Stimulated activated effector memory CD8-positive, alpha-beta T cell treated with anti-CD3 and anti-CD28 coated beads, Interleukin-12 subunit alpha, Interleukin-12 subunit beta, amount 100 ng/mL, for 72 hours (primary cell): ENCODE results near the gene BMERB1.
A peak's percentile ranks its signal among the peaks of the same experiment; 100 is the strongest.

Source experiments
- ATAC-seq: fragments of 150-1000 bp; cut with Tn5 transposase; 2 replicates; pipeline ENCODE4 v1.10.0; 2021
- DNase-seq, 2 donors: peaks; one replicate each; pipeline ENCODE4 v3.0.0; 2021 to 2022; ENCODE audit warnings: low spot score in 2 of 2
- H3K27ac Mint-ChIP-seq: one replicate; pipeline ENCODE4 v1.8.0; 2022; ENCODE audit warnings: mild to moderate bottlenecking, mixed read lengths
- H3K36me3 Mint-ChIP-seq: one replicate; pipeline ENCODE4 v1.8.0; 2022; ENCODE audit warnings: mild to moderate bottlenecking, mixed read lengths
- H3K4me1 Mint-ChIP-seq: one replicate; pipeline ENCODE4 v1.8.0; 2022; ENCODE audit warnings: mixed read lengths
- H3K4me3 Mint-ChIP-seq: one replicate; pipeline ENCODE4 v1.8.0; 2022; ENCODE audit warnings: mild to moderate bottlenecking, mixed read lengths
- H3K9me3 Mint-ChIP-seq: one replicate; pipeline ENCODE4 v1.8.0; 2022; ENCODE audit warnings: mixed read lengths

BMERB1 gene

DNA sequence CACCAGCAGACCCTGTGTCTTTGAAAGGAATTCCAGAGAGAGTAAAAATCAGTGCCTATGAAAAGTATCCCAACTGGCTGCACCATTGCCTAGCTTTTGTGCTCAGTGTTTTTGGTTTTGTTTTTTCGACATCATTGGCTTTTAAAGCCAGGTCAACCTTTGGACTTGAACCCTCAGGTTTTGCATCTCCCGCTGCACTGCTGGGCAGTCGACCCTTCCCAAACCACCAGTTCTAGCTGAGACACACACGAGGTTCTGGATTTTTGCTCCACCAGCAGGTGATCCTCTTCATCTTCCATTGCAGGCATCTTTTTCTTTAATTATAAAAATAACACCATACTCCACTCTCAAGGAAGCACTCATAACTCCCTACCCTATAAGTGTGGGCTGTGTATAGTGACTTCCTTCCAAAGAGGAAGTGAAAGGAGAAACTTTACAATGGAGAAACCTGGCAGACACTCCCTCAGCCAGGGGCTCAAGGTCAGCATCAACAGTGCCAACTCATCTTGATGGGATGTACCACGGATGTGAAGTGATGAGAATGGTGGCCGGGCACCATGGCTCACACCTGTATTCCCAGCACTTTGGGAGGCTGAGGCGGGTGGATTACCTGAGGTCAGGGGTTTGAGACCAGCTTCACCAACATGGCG is 57.8 kb downstream of the BMERB1 start:
- ATAC-seq: no peak
- peaks cover 40% of the 10 kb centered on the region for H3K4me1 Mint-ChIP-seq

DNA sequence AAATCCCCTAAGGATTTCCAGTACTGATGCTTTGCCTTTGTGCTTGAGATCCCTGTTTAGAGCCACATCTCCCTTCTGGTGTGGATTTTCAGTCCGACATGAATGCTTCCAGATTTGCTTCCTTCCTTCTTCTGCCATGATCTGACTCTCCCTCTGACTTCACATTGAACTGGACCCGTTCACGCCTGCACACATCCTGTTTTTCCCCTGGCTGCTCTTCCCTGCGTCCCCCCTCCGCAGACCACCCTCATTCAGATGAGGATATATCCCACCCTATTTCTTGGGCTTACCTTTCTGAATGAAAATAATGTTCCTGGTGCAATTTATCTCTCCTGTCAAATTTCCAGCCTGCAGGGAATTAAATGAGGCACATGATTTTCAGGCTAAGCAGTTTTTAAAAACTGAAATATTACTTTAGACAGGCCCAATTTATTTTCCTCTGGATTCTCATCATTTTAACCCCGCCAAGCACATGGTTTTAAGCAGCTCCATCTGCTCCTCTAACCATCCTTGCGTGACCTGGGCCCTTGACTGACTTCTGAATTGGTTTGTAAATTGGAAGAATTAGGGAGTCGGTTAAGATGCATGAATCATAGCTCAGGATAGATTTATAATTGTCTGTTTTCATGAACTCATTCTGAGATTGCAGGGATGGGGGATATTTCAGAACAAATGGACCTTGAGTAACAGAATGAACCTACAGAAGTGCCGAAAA is 59.2 kb downstream of the BMERB1 start:
- DNase-seq (no peak), ATAC-seq (no peak)
- peaks cover 40% of the 10 kb centered on the region for H3K4me1 Mint-ChIP-seq
- no peaks in the 10 kb centered on the region for H3K36me3 Mint-ChIP-seq
- peak overlapping the region; percentile 26 for H3K27ac Mint-ChIP-seq
- no peaks in the 10 kb centered on the region for H3K9me3 Mint-ChIP-seq
- no peak overlapping the region for H3K4me3 Mint-ChIP-seq

More for the DNA sequence above, 57.8 kb downstream of the BMERB1 start:
- no peak overlapping the region for H3K4me3 Mint-ChIP-seq
- no peaks in the 10 kb centered on the region for H3K36me3 Mint-ChIP-seq
- H3K27ac Mint-ChIP-seq: peak overlapping the region; percentile 66
- H3K9me3 Mint-ChIP-seq: no peaks in the 10 kb centered on the region
- no peak for DNase-seq

DNA sequence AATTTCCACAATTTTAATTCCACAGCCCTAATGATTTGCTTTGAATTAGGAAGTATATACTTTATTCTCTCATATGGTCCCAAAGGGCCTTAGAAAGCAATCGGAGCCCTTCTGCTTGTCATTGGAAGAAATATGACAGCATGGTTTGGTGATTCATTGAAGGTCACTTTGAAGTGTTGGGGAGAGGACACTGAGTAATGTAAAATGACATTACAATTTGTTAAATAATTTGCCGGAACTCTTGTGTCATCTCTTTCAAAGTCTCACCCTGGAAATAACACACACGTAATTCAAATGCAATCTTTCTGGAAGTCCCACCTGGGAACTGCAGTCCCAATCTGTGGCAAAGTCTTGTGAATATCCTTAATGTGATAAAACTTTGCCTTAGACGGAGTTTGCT is 59.8 kb downstream of the BMERB1 start:
- peak; percentile 73 for ATAC-seq
- Mint-ChIP-seq H3K4me3 (no peak overlapping the region), H3K9me3 (no peaks in the 10 kb centered on the region), H3K4me1 (peaks cover 36% of the 10 kb centered on the region), H3K27ac (no peak overlapping the region), H3K36me3 (no peaks in the 10 kb centered on the region)
- no peak for DNase-seq

DNA sequence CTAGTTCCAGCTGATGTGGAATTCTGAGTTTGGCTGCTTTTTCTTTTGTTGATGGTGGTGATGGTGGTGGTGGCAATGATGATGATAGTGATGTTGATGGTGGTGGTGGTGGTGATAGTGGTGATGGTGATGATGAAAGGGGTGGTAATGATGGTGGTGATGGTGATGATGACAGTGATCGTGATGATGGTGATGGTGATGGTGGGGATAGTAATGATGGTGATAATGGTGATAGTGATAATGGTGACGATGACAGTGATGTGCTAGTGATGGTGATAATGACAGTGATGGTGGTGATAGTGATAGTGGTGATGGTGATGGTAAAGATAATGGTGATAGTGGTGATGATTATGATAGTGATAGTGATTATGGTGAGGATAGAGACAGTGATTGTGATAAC is 61.5 kb downstream of the BMERB1 start:
- H3K36me3 Mint-ChIP-seq: no peaks in the 10 kb centered on the region
- no peak overlapping the region for H3K27ac Mint-ChIP-seq
- peaks cover 25% of the 10 kb centered on the region for H3K4me1 Mint-ChIP-seq
- H3K9me3 Mint-ChIP-seq: no peaks in the 10 kb centered on the region
- peak; percentile 52 for ATAC-seq
- H3K4me3 Mint-ChIP-seq: no peak overlapping the region
- no peak for DNase-seq

DNA sequence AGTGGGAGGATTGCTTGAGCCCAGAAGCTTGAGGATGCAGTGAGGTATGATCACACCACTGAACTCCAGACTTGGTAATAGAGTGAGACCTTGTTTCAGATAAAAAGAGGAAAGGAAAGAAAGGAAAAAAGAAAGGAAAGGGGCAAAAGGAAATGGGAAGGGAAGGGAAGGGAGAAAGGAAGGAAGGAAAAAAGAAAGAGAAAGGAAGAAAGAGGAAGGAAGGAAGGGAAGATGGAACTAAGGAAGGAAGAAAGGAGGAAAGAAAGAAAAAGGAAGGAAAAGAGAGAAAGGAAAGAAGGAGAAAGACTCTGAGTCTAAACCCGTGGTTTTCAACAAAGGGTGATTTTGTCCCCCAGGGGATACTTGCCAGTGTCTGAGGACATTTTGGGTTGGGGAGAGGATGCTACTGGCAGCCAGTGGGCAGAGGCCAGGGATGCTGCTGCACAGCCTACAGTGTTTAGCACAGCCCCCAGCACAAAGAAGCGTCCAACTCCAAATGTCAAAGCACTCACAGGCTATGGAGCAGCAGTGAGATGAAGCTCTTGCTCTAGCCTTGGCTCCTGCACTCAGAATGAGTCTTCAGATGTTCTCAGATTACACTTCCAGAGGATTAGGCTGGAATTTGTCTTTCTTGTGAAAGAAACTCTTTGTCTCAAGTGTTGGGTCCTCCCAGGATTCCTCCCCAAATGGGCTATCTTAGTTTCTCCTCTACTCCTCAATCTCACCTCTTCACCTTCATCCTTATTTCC is 64.2 kb downstream of the BMERB1 start:
- no peak overlapping the region for H3K27ac Mint-ChIP-seq
- H3K9me3 Mint-ChIP-seq: no peaks in the 10 kb centered on the region
- H3K4me1 Mint-ChIP-seq: peaks cover 10% of the 10 kb centered on the region
- no peak for DNase-seq
- ATAC-seq: no peak
- H3K4me3 Mint-ChIP-seq: no peak overlapping the region
- H3K36me3 Mint-ChIP-seq: no peaks in the 10 kb centered on the region

DNA sequence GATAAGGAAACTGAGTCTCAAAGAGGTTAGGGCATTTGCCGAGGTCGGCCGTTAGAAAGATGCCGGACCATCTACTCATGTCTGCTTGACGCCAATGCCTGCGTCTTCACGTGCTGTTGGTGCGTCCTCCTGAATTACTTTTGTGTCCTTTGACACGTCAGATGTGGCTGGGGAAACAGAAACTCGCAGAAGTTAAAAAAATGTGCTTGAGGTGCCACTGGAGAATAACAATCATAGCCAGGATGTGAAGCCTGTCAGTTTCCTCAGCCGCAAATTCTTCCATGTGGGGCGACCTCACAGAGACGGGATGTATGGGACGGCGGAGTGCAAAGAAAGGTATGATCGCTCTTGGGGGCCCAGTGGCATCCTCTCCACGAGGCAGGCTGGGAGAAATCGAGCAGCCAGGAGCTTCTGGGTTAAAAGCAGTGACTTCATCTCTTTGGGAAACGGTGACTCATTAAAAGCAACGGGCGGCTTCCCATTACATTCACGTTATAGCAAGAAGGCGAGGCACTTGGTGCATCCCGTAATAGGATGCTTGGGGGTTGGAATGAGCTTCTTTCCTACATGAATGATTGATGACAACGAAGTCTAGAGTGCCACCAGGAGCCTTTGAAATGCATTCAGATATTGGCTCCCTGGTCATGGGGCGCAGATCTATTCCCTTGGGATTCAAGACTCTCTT is 67.8 kb downstream of the BMERB1 start:
- no peak for DNase-seq
- no peaks in the 10 kb centered on the region for H3K36me3 Mint-ChIP-seq
- H3K4me1 Mint-ChIP-seq: no peaks in the 10 kb centered on the region
- no peak for ATAC-seq
- H3K27ac Mint-ChIP-seq: no peak overlapping the region
- no peaks in the 10 kb centered on the region for H3K9me3 Mint-ChIP-seq
- no peak overlapping the region for H3K4me3 Mint-ChIP-seq

DNA sequence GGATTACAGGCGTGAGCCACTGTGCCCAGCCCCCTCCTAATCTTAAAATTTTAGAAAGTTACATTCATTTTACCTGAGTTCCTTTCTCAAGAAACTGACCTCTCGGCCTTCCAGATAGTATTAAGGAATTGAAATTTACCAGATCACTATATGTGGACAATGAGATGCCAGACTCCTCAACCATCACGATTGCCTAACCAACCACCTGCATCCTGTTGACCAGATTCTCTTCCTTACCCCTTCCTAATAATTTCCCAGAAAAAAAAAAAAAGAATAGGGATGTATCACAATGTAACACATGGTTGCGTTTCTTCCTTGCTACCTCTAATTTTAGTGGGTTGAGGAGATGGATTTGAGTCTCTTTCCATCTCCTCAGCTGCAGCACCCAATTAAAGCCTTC is 72.1 kb downstream of the BMERB1 start:
- DNase-seq: no peak
- ATAC-seq: no peak
- no peaks in the 10 kb centered on the region for H3K9me3 Mint-ChIP-seq
- peak overlapping the region; percentile 50 for H3K27ac Mint-ChIP-seq
- no peaks in the 10 kb centered on the region for H3K36me3 Mint-ChIP-seq
- no peak overlapping the region for H3K4me3 Mint-ChIP-seq
- peaks cover 15% of the 10 kb centered on the region for H3K4me1 Mint-ChIP-seq

DNA sequence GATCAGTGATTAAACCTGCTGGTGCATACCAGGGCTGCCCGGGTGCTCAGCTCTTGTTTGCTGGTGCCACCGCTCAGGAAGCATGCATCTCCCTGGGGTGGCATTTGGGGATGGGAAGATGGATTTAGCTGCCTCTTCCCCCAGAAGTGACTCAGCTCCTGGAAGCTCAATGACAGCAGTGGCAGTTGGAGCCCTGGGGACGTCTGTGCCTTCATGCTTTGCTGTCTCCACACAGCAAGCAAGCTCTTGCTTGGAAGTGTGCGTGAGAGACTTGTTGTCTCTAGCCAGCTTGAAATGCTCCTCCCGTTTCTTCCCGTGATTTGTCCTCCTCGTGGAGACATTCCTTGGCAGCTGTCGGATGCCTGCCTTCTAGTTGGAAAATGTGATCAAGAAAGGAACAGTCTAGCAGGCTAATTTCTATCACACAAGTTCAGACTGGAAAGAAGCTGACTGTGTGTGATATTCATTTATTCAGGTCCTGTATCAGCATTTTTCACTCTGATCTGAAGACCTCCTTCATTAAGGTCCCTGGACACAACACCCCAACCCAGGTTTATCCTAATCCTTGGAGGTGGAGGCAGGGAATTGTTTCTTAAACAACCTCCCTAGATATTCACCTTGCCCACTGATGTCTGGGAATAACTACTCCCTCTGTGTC is 73.0 kb downstream of the BMERB1 start:
- Mint-ChIP-seq H3K27ac (peak overlapping the region; percentile 50), H3K4me3 (no peak overlapping the region), H3K4me1 (peaks cover 17% of the 10 kb centered on the region), H3K9me3 (no peaks in the 10 kb centered on the region), H3K36me3 (no peaks in the 10 kb centered on the region)
- ATAC-seq (no peak), DNase-seq (no peak)

DNA sequence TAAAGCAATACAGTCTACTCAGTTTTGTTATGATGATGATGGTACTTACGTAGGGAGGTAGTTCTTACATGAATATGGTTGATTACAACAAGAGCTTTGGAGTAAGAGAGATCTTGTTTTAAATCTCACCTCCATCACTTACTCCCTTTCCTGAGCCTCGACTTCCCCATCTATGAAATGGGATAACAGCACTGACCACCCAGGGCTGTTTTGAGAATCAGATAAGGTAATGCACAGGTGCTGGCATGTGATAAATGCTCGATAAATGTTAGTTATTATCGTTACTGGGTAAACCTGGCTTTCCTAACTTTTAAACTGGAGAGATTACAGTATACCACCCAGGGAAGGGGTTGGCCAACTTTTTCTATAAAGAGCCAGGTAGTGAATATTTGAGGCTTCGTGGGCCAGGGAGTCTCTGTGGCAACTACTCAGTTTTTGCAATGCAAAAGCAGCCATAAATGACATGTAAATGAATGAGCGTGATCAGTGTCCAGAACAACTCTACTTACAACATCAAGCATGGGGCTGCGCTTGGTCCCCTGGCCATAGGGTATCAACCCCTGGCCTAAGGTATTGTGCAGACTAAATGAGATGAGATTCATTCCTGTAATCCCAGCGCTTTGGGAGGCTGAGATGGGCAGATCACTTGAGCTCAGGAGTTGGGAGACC is 73.7 kb downstream of the BMERB1 start:
- H3K36me3 Mint-ChIP-seq: no peaks in the 10 kb centered on the region
- no peak overlapping the region for H3K4me3 Mint-ChIP-seq
- no peak overlapping the region for H3K27ac Mint-ChIP-seq
- no peak for ATAC-seq
- H3K4me1 Mint-ChIP-seq: peaks cover 17% of the 10 kb centered on the region
- DNase-seq: no peak
- no peaks in the 10 kb centered on the region for H3K9me3 Mint-ChIP-seq

DNA sequence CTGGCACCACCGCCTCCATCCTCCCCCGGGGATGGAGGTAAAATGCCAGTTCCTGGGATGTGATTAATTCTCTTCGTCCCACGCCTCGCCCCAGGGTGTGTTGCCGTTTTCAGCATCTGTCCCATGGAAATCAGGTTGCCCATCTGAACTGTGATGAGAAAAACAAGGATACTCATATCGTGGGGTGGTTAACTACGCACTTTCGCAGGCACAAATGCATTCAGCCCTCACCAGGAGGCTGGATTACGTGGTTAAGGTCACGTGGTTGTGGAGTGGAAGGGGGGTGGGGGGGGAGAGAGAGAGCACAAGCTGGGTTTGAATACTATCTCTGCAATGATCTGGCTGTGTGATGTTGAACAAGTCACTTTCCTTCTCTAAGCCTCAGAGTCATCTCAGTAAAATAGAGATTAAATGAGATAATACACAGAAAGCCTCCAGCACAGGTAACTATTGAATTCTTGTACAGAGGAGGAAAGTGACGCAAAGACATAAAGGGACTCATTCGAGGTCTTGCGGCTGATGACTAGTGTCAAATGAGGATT is 74.7 kb downstream of the BMERB1 start:
- Mint-ChIP-seq H3K27ac (no peak overlapping the region), H3K36me3 (no peaks in the 10 kb centered on the region), H3K4me1 (peaks cover 17% of the 10 kb centered on the region), H3K4me3 (no peak overlapping the region), H3K9me3 (no peaks in the 10 kb centered on the region)
- DNase-seq (no peak), ATAC-seq (peak; percentile 94)

DNA sequence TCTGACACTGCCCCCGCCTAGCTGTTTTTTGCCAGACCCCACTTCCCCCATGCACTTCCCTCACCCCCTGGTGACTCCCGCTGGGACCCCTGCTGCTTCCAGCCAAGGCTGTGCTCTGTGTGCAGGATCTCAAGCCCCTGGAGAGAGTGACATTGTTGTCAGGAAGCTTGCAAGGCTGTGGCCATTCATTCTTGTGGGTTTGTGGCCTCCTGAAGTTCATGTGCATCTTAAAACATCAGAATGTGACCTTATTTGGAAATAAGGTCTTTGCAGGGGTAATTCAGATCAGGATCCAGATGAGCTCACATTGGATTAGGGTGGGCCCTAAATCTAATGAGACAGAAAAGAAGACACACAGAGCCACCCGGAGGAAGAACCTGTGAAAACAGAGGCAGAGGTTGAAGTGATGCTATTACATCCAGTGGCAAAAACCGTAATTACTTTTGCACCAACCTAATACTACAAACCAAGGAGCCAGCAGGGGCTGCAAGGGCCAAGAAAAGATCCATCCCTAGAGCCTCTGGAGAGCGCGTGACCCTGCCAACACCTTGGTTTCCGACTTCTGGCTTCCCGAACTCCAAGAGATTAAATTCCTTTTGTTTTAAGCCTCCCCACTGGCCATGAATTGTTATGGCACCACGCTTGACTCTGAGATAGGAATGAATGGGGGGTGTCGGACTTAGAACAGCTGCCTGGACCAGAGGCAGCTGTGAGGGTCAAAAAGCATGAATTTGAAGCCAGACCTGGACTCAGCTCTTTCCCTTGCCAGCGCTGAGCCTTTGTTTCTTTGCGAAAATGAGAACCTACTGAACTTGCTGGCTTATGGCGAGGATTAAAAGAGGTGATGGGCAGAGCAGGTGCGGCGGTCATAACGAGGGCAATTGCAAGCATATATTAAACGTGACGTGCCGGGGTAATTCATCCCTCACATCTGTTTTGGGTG is 75.5 kb downstream of the BMERB1 start:
- peaks cover 17% of the 10 kb centered on the region for H3K4me1 Mint-ChIP-seq
- no peaks in the 10 kb centered on the region for H3K36me3 Mint-ChIP-seq
- no peaks in the 10 kb centered on the region for H3K9me3 Mint-ChIP-seq
- DNase-seq (peak; percentile 5 to 59), ATAC-seq (peak; percentile 59)
- no peak overlapping the region for H3K4me3 Mint-ChIP-seq
- H3K27ac Mint-ChIP-seq: peak overlapping the region; percentile 52

DNA sequence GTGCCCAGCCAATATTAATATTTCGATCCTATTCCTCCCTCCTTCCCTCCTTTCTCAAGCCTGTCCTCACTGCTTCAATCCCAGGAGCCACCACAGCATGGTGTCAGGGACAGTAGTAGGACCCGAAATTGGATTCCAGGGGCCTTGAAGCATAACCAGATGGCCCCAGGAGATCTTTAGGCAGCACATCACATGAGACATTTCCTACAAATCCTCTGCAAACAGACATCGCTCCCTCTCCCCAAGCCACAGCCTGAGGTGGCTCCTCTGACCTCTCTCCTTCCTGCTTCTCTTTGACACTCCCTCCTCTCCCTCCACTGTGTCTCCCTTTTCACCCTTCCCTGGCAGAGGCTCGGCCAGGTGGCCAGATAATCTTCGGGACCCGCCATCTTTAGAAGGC is 76.6 kb downstream of the BMERB1 start:
- H3K9me3 Mint-ChIP-seq: no peaks in the 10 kb centered on the region
- no peak overlapping the region for H3K27ac Mint-ChIP-seq
- H3K4me1 Mint-ChIP-seq: peaks cover 17% of the 10 kb centered on the region
- H3K4me3 Mint-ChIP-seq: no peak overlapping the region
- ATAC-seq (no peak), DNase-seq (no peak)
- H3K36me3 Mint-ChIP-seq: no peaks in the 10 kb centered on the region

DNA sequence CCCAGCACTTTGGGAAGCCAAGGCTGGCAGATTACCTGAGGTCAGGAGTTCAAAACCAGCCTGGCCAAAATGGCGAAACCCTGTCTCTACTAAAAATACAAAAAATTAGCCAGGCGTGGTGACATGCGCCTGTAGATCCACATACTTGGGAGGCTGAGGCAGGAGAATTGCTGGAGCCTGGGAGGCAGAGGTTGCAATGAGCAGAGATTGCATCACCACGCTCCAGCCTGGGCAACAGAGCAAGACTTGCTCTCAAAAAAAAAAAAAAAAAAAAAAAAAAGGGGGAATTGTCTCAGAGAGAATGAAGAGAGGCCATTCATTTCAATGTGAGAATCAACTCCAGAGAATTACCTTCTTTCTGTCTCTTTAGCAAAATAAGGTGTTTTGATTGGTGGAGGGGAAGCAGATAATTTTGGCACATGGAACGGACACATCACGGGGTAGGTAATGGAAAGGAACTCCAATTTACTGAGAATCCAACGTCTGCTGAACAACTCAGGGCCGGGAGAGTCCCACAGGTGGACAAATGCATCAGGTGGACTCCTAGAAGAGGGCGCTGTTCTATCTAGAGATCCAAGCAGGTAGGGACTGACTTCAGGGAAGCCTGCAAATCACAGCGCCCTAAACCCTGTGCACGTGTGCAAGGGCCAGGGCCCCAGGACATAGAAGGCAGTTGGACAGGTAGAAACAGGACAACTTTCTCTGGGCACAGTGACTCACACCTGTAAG is 77.5 kb downstream of the BMERB1 start:
- no peak for DNase-seq
- Mint-ChIP-seq H3K36me3 (no peaks in the 10 kb centered on the region), H3K27ac (no peak overlapping the region), H3K4me3 (no peak overlapping the region), H3K9me3 (no peaks in the 10 kb centered on the region), H3K4me1 (peaks cover 17% of the 10 kb centered on the region)
- no peak for ATAC-seq
